Fibroblast of the aortic adventitia (primary cell): ENCODE measurements around the gene ZNF775. TPM values are rescaled to one million over a fixed set of nuclear protein-coding genes. Genes with fewer than 3 reads are reported as not detected.

Source experiments
- DNase-seq: peaks from one replicate; pipeline ENCODE4 v3.0.0-alpha.2; 2010; ENCODE audit warnings: low read depth
- H3K4me3 ChIP-seq: 2 replicates; pipeline ENCODE4 v1.5.1; 2011; ENCODE audit warnings: low read depth, mild to moderate bottlenecking, control low read depth, low read length, moderate library complexity
- CTCF ChIP-seq: IDR thresholded peaks from 2 replicates; pipeline ENCODE4 v1.5.1; 2011; ENCODE audit warnings: mild to moderate bottlenecking, low read length, control low read depth, inconsistent platforms; ENCODE audit not compliant: insufficient read depth
- total RNA-seq: library from RNA; depleted of rRNA; stranded (reverse); fragments of >200 nt; gene quantifications from 2 replicates; pipeline ENCODE4 v1.2.3, GENCODE V29; 2012; ENCODE audit warnings: low replicate concordance

ZNF775 gene
- total RNA-seq, 1 donor: 2.8 TPM

DNA sequence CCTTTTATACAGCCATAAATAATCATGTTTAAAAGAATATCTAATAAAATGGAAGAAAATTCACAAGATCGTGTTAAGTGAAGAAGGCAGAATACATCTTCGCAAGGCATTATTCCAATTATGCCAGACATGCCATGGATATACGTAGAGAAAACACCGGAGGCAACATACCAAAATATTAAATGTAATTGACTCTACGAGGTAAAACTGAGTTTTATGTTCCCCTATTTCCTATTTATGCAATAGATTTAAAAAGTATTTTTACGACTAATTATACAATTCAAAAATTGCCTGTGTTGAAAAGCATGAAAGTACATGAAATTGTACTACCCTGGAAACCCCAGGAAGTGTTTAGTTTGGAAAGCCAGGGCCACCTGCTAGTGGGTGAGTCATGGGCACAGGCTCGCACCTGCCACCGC lies 11.4 kb upstream of the ZNF775 start:
- DNase-seq: no peak
- peak overlapping the region; percentile 95 for H3K4me3 ChIP-seq
- TF ChIP-seq CTCF: no peak

- peak; percentile 73 for DNase-seq
- no peak for TF ChIP-seq CTCF
- H3K4me3 ChIP-seq: peak within 1 kb of the TSS; percentile 95
Measured at GRCh38 chr7:150368096-150368883, 10.8 kb upstream of the ZNF775 start, which contains the start of gene REPIN1. Gene REPIN1, plus strand, starts transcription at chr7:150368822. Its CDS starts 890 bp downstream, at chr7:150369712.

- DNase-seq: peak; percentile 59
- H3K4me3 ChIP-seq: peak overlapping the region; percentile 95
- no peak for TF ChIP-seq CTCF
Measured at GRCh38 chr7:150368884-150369747, 10.0 kb upstream of the ZNF775 start.

DNA sequence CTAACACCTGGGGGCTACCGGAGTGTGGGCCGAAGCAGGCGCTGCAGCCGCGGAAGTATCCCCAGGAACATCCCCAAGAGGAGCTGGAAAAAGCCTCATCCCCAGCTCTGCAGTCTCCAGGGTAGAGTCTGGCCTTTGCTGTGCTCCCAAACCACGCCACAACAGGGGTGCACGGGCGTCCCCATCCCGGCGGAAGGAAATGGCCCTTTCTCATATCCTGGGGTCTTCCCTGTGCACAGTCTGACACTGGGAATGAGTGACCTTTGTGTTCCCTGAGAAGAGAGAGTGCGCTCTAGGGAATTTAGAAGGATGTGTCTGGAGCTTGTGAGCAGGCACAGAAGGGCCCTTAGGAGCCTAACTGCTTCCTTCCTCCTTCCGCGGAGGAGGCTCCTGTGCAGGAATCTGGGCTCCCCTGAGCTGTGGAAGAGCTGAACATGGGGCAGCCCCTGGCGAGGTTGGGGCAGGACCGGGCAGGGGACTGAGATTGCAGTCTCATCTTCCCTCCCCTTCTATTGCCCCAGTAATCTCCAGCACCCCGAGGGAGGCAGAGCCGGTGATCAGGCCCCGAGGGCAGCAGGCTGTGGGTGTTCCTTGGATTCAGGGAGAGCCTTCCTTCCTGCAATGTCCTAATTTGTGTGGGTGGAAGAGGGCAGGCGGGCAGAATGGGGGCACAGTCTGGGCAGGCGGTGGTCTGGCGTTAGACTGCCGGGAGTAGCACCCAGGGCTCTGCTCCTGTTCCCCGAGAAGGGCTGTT lies 9.2 kb upstream of the ZNF775 start:
- H3K4me3 ChIP-seq: peak overlapping the region; percentile 95
- no peak for TF ChIP-seq CTCF
- DNase-seq: no peak

DNA sequence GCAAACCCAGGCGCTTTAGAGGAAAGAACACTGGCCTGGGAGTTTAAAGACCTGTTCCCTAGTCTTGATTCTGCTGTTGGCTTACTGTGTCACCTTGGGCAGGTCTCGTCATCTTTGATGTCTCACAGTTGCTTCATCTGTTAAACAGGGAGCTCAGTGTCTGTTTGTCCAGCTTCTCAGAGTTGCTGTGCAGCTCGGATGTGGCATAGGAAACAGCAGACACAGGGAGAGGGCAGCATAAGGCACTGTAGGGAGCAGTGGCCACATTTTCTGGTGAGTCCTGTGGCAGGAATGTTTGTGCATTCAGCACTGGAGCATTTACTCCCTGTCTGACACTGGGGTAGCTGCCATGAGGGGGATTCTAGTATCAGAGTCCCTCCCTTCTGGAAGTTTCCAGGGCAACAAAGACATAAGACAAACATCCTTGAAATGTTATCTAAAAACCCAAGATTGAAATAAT lies 8.5 kb upstream of the ZNF775 start:
- peak; percentile 8 for TF ChIP-seq CTCF
- DNase-seq: peak; percentile 58
- peak overlapping the region; percentile 22 for H3K4me3 ChIP-seq
